ENCODE results near the gene GJA5.

GRCh38 chr1:147721716-147722115, 38.7 kb downstream of the GJA5 start:
- TF ChIP-seq CTCF (IDR thresholded peaks at IDR 0.05) (no peak), POLR2A (IDR thresholded peaks at IDR 0.05) (no peak)
